SIG-M5 (cell line): ENCODE data around the gene RBBP8.

ENCODE experiments used
- DNase-seq: peaks from one replicate; lab custom pipeline; 2025; lab: John Stamatoyannopoulos, UW

RBBP8 gene

DNA sequence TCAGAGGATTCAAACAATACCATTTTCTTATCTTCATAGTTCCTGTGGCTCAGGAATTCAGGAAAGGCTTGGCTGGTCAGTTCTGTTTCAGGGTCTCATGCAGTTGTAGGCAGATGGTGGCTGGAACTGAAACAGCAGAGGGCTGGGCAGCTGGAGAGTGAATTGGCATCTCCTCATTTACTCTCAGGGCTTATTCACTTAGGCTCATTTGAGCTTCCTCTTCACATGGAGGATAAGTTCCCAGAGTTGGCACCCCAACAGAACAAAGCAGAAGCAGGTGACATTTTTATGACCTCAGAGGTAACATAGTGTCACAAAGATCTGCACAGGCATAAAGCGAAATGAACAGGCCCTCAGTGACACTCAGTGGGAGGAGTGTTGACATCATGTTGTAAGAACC lies 66.1 kb downstream of the RBBP8 start:
- no peak for DNase-seq

DNA sequence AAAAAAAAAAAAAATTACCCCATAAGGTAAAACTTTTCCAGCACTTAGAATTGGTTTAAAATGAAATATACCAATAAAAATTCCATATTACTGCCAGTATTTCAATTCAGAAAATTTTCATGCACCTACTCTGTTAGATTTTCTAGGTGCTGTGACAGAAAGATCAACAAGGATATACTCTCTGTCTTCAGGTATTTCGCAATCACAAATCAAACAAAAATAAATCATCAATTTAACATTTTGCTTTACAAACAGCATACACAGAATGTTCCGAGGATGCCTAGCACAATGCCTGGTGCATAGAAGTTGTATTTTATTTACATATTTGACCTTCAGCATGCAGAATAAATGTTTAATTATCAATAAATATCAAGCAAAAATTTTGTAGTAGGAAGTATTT lies 66.5 kb downstream of the RBBP8 start:
- no peak for DNase-seq

DNA sequence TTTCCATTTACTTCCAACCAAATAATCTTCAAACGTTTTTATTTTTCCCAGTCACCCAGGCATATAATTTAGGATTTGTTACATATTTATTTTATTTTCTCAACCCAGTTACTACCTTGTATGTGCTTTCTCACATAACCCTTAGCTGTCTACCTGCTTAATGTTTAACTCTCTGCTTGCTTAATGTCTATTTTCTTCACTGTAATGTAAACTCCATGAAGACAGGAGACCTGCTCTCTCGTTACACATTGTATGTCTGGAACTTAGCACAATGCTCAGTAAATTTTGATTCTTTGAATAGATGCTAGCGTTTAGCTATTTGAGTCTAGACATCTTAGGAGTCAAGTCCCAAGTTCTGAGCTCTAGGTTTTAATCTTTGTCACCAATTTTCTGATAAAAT lies 70.2 kb downstream of the RBBP8 start:
- no peak for DNase-seq

DNA sequence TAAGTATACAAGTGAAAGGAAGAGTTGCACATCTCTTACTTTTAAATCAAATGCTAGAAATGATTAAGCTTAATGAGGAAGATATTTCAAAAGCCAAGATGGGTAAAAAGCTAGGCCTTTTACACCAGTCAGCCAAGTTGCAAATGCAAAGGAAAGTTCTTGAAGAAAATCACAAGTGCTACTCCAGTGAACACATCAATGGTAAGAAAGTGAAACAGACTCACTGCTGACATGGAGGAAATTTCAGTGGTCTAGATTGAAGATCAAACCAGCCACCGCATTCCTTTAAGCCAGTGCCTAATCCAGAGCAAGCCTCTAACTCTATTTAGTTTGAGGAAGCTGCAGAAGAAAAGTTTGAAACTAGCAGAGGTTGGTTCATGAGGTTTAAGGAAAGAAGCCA lies 79.1 kb downstream of the RBBP8 start:
- DNase-seq: no peak

DNA sequence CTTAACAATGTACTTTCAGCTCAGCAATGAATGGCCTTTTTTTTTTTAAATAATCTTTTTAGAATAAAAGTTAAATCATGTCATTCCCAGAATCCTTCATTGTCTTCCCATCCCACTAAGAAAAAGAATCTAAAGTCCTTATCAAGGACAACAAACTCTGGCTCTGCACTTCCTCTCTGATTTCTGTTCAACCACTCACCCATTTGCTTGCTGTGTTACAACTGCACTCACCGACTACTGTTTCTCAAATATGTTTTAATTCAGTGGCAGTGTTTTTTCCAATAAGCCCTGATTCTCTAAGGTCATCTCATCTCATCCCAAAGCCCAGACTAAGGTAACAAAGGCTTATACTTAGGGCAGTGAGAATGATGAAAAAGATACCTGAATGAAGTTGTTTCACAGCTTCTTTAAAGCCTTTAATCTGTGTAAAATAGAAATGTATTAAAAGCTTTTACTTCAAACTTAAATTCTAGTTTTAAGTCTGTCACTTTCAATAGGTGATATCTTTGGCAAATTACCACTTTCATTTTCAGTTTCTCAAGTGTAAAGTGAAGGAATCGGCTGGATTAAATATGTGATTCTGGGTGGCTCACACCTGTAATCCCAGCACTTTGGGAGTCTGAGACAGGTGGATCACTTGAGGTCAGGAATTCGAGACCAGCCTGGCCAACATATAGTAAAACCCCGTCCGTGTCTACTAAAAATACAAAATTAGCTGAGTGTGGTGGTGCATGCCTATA lies 87.6 kb downstream of the RBBP8 start:
- DNase-seq: no peak

DNA sequence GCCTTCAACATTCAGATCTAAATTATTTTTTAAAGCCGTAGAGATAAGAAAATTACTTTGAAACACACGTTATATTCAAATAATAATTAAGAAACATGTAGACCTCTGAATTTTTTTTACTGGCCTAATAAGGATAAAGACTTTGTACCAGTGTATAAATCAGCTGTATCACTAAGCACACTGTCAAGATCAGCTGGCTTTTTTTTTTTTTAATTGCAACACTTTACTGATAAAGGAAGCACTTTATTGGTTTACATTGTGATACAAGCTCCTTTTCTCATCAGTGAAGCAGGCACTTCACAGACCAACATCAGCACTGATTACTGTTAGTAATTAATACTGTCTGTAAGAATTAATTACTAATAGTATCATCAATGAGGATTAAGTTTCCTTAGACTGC lies 88.5 kb downstream of the RBBP8 start:
- no peak for DNase-seq

DNA sequence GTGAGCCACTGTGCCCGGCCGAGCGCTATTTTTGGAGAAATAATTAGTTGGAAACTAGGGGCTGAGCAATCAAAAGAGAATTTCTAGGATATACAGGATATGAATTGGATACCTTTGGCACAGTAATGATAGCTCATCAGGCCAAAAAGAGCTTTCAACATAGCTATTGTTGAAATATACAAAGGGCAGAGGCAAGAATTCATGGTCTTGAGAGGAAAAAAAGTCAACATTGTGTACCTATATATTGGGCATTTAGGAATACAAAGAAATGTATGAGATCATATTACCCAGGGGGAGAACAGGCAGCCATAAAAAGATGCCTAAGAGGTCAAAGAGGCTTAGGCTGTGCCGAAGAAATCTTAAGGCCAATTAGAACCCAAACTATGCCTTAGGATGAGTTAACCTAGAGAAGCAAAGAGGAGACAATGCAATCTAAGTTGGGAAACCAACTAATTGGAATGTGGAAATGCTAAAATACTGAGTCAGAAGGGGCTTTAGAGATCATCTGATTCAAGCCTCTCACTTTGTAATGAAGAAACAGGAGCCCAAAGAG lies 99.0 kb downstream of the RBBP8 start:
- no peak for DNase-seq

DNA sequence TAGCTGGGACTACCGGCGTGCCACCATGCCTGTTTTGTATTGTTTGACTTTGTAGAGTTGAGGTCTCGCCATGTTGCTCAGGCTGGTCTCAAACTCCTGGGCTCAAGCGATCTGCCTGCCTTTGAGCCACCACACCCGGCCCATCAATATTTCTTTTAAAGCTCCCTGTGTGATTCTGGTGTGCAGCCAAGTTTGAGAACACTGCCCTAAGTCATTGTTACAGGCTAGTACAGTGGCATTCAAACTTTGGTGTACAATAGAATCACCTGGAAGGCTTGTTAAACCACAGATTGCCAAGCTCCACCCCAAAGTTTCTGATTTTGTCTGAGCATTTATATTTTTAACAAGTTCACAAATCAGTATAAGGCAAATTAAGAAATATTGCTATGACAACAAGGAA lies 99.9 kb downstream of the RBBP8 start:
- no peak for DNase-seq

DNA sequence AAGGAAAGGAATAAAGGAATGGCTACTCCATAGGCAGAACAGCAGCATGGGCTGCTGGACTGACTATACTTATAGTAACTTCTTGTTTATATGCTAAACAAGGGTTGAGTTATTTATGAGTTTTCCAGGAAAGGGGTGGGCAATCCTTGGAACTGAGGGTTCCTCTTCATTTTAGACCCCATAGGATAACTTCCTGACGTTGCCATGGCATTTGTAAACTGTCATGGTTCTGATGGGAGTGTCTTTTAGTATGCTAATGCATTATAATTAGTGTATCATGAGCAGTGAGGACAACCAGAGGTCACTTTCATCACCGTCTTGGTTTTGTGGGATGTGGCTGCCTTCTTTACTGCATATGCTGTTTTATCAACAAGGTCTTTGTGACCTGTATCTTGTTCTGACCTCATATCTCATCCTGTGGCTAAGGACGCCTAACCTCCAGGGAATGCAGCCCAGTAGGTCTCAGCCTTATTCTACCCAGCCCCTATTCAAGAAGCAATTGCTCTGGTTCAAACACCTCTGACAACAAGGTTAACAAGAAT lies 103.6 kb downstream of the RBBP8 start:
- DNase-seq: no peak

DNA sequence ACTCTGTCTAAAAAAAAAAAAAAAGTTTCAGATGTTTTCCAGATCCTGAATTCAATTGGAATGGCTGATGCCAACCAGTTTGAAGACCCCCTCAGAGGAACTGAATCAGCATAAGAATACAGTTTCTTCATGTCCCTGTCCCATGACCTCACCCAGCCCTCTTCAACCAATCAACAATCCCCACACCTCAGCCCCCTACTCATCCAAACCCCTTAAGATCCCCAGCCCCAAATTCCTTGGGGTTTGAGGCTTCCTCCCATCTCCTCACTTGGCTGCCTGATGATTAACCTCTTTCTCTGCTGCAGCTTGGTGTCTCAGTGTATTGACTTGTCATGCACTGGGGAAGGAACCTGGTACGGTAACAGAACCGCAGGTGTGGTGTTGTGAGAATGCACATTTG lies 104.5 kb downstream of the RBBP8 start:
- DNase-seq: no peak

DNA sequence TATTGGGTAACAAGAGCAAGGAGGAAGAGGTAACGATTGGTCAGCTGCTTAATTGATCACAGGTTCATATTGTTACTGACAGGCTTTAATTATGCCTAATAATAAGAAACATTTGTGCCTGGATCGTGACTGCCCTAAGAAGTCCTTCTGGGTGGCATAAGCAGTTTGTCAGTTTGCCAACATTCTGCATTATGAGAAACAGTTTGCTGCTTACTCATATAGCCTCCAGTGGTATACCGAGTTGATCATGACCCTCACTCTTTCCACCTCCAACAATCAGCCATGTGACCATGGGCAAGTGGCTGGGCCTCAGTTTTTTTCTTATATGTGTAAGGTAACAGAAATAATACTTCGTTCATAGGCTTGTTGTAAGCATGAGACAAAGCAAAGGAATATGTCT lies 105.6 kb downstream of the RBBP8 start:
- DNase-seq: no peak

DNA sequence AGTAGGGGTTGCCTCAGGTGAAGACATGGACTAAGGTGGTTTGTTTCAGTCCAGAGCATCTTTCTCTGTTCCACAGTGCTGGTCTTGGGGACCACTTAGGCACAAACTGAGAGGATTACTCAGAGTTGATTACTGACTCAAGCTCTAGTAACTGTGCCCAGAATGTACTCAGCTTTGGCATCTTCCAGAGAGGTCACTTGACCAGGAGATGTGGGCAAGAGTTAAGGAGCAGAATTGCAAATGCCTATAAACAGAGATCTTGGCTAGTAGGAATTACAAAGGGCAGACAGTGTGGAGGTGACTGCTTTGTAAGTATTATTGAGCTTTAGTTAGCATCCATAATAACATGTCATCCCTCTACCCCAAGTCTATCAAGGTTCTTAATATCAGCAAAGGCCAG lies 109.0 kb downstream of the RBBP8 start:
- no peak for DNase-seq

DNA sequence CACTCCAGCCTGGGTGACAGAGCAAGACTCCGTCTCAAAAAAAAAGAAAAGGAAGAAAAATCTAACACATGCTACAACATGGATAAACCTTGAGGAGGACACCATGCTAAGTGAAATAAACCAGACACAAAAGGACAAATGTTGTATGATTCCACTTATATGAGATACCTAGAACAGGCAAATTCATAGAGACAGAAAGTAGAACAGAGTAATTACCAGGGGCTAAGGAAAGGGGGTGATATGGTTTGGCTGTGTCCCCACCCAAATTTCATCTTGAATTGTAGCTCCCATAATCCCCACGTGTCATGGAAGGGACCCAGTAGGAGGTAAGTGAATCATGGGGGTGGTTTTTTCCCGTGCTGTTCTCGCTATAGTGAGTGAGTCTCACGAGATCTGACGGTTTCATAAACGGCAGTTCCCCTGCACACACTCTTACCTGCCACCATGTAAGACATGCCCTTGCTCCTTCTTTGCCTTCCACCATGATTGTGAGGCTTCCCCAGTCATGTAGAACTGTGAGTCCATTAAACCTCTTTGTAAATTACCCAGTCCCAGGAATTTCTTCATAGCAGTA lies 110.8 kb downstream of the RBBP8 start:
- no peak for DNase-seq

DNA sequence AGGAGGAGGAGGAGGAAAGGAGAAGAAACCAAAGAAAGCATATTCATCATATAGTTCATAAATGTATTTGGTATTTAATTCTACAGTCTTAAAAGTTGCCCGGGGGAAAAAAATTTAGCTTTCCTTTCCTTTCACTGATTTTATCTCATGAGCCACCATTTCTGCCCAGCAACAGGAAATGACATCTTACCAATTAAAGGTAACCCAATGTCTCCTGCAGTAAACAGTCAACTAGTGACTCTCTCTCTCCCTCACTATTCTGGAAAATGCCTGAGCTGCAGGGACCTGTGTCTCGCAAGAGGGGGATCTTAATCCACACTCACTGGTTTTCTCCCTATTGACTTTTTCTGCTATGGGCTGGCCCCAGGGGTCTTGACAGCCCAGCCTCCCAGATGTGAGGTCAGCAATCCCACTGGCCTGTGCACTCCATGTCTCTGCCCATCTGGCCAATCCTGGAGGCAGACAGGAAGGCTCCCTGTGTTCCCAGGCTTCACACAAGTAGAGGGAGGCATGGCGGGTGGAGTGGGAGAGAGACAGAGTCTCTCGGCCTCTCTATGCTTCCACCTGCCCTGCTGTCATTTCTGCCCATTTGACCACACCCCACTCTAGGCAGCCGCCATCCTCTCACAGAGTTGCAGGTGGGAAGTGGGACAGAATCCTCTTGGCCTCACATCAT lies 116.7 kb downstream of the RBBP8 start:
- DNase-seq: no peak

DNA sequence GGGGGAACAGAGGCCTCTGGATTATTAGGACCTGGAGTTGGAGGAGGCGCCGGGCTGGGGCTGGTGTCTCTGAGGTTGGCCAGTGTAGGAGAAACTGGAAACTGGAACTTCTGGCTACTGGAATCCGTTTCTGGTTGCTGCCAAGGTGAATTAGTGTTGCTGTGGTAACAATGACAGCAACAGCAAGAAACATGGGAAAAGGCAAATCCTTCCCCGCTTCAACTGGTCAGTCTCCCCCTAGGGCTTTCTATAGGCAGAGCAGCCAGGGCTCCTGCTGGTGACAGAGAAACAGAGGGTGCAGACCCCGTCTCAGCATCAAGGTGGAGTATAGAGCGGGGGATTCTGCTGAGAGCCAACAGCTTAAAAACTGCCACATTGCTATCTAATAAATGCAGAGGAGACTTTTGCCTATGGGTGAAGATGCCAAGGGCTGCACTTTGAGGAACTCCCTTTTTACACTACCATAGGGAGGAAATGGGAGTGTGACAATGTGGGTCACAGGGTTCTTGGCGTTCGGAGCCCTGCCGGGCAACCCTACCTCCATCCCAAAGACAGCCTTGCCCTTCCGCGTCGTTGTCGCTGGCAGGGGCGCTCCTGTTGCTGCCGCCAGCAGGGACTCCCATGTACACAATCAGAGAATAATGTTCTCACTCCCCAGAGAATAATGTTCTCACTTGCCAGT lies 120.8 kb downstream of the RBBP8 start:
- no peak for DNase-seq

DNA sequence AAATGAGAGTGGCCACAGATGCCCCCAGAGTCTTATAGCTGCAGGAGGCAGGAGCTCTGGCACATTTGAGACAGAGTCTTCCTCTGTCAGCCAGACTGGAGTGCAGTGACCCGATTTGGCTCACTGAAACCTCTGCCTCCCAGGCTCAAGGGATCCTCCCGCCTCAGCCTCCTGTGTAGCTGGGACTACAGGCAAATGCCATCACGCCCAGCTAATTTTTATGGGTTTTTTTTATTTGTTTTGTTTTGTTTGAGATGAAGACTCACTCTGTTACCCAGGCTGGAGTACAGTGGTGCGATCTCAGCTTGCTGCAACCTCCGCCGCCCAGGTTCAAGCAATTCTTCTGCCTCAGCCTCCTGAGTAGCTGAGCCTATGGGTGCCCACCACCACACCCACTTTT lies 121.4 kb downstream of the RBBP8 start:
- no peak for DNase-seq

DNA sequence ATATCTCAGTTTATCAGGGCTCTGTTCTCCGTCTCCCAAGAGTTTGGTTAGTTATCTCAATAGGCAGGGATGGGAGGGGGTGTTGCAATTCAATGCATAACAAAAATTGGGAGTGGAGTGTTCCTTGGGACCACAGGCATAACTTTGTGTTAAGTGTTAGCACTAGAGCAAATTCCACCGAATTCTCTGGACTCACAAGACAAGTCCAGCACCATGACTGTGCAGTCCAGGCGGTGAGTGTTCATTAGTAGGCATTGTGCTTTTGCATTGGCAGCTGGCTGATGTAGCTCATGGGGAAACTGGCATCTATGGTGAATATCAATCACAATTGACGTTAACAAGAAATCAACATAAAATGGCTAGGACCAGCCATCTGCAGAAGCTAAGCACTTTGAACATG lies 123.2 kb downstream of the RBBP8 start:
- no peak for DNase-seq

DNA sequence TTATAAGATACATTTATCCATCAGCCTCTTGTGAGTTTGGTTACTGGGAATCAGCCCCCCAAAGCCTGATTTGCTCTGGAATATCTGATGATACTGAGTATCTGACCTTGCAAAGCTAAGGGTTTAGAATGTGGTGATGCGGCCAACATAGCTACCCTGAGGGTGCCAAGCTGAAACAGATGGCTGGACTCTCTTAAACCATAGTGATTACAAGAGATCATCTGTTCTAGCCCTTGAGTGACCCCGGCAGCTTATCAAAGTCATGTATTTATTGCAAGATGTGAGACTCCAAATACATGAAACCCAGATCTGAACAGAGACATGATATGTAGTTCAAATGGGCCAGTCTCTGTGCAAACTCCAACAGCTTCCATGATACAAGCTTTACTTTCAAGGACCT lies 124.0 kb downstream of the RBBP8 start:
- no peak for DNase-seq

DNA sequence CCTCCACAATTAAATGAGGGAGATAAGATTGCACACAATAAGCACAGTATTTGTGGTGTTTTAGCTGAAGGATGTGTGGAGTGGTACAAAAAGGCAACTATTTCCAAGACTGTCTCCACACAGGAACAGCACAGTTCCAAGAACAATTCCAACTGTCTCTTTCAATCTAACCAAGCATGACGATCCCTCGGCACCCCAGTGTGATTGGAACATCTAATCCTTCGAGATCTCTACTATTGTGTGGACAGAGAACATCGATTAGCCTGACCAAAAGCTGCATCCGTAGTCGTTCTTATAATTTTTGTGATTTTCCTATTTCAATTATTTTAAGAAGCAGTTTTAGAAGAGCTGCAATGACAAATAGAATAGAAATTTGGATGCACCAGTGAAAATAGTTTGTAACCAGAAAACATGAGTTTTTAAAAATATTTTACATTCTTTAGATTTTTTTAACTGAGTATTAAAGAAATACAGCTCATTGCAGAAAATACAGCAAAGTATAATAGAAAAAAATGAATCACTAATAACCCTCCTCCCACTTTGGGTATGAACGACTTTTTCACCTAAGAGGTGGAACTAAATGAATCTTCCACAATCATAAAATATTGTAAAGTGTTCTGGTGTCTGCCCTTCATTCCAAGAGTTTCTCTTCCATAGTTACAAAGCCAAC lies 125.8 kb downstream of the RBBP8 start:
- no peak for DNase-seq

DNA sequence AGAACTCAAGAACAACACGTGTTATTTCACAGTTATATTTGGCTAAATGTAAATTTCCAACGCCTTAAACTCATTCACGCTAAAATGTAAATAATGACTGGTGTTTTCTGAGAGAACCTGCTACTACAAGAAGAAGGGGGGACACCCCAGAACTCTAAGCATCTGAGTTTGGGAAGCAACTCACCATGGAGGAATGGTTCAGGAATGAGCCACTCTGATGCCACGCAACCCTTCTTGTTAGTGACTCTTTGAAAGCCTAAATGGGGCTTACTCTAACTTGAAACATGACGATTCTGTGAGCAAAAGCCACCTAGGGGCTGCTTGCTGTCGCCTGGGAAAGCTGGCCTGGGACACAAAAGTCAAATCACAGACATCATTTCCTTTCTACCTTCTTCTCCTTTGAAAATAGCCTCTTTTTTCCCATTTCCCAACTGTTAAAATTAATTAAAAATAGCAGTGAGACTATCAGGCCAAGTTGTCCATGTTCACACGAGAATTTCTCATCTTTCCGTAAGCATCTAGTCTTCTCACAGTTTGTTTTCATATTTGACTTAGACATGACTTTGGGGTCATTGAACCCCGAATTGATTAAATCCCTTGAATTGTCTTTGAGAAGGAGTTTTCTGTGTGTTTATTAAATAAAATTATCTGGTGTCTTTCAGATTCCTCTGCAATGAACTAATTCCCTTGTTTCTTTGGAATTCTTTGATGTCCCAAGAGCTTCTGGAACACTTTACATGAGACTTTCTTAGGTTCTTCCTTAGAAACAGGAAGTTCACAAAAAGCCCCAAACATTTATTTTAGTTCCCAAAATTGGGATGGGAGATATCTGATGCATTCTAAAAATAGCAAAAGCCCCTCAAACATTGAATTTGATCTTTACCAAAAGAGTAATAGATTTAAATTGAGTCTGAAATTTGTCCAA lies 126.7 kb downstream of the RBBP8 start:
- no peak for DNase-seq

DNA sequence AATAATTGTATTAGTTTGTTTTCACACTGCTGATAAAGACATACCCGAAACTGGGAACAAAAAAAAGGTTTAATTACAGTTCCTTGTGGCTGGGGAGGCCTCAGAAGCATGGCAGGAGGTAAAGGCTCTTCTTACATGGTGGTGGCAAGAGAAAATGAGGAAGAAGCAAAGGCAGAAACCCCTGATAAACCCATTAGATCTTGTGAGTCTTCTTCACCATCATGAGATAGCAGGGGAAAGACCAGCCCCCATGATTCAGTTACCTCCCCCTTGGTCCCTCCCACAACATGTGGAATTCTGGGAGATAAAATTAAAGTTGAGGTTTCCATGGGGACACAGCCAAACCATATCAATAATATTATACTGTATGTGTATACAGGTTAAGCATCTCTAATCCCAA lies 128.9 kb downstream of the RBBP8 start:
- DNase-seq: no peak
